ENCODE results near the gene KIF21A.
"Not testable (repeated sequence)": the region's sequence is repeated elsewhere in the genome, so short reads cannot be mapped to it uniquely, and the experiment has no call there.

KIF21A gene

GRCh38 chr12:39341761-39342160, 101.2 kb downstream of the KIF21A start:
- DNase-seq (ENCODE audit: low read depth): no peak

GRCh38 chr12:39341179-39341578, 101.7 kb downstream of the KIF21A start:
- DNase-seq (ENCODE audit: low read depth): no peak

GRCh38 chr12:39332661-39333175, 110.2 kb downstream of the KIF21A start:
- DNase-seq (ENCODE audit: low read depth): no peak

GRCh38 chr12:39331539-39332261, 111.2 kb downstream of the KIF21A start:
- DNase-seq (ENCODE audit: low read depth): no peak

- no peak for DNase-seq (ENCODE audit: low read depth)
These were observed 113.0 kb downstream of the KIF21A start for GRCh38 chr12:39329876-39330275.

- no peak for DNase-seq (ENCODE audit: low read depth)
These were observed 113.9 kb downstream of the KIF21A start for GRCh38 chr12:39329018-39329417.

- no peak for DNase-seq (ENCODE audit: low read depth)
These were observed 115.0 kb downstream of the KIF21A start for GRCh38 chr12:39327965-39328364.

GRCh38 chr12:39327510-39327909, 115.4 kb downstream of the KIF21A start:
- no peak for DNase-seq (ENCODE audit: low read depth)

GRCh38 chr12:39319180-39319579, 123.7 kb downstream of the KIF21A start:
- no peak for DNase-seq (ENCODE audit: low read depth)

GRCh38 chr12:39314547-39314946, 128.4 kb downstream of the KIF21A start:
- no peak for DNase-seq (ENCODE audit: low read depth)

GRCh38 chr12:39309516-39309915, 133.4 kb downstream of the KIF21A start:
- no peak for DNase-seq (ENCODE audit: low read depth)

- DNase-seq (ENCODE audit: low read depth): no peak
These were observed 141.5 kb downstream of the KIF21A start for GRCh38 chr12:39301422-39301821.

GRCh38 chr12:39300799-39301198, 142.1 kb downstream of the KIF21A start:
- DNase-seq (ENCODE audit: low read depth): no peak

- DNase-seq (ENCODE audit: low read depth): no peak
These were observed 145.0 kb downstream of the KIF21A start for GRCh38 chr12:39297891-39298290.

GRCh38 chr12:39296496-39296895, 146.4 kb downstream of the KIF21A start:
- DNase-seq (ENCODE audit: low read depth): no peak

- DNase-seq (ENCODE audit: low read depth): not testable (repeated sequence)
These were observed 147.3 kb downstream of the KIF21A start for GRCh38 chr12:39295593-39295992.

- no peak for DNase-seq (ENCODE audit: low read depth)
These were observed 148.2 kb downstream of the KIF21A start for GRCh38 chr12:39294715-39295114.

GRCh38 chr12:39292125-39292630, 150.7 kb downstream of the KIF21A start:
- no peak for DNase-seq (ENCODE audit: low read depth)

- no peak for DNase-seq (ENCODE audit: low read depth)
These were observed 155.1 kb downstream of the KIF21A start for GRCh38 chr12:39287817-39288216.

- DNase-seq (ENCODE audit: low read depth): no peak
These were observed 155.5 kb downstream of the KIF21A start for GRCh38 chr12:39287409-39287808.

GRCh38 chr12:39278426-39278825, 164.5 kb downstream of the KIF21A start:
- DNase-seq (ENCODE audit: low read depth): no peak

- no peak for DNase-seq (ENCODE audit: low read depth)
These were observed 165.5 kb downstream of the KIF21A start for GRCh38 chr12:39277416-39277815.

GRCh38 chr12:39275846-39276245, 167.1 kb downstream of the KIF21A start:
- DNase-seq (ENCODE audit: low read depth): no peak
